ENCODE measurements around the gene PPM1B.
"Not testable (repeated sequence)": the region's sequence is repeated elsewhere in the genome, so short reads cannot be mapped to it uniquely, and the experiment has no call there.

Gene PPM1B

DNA sequence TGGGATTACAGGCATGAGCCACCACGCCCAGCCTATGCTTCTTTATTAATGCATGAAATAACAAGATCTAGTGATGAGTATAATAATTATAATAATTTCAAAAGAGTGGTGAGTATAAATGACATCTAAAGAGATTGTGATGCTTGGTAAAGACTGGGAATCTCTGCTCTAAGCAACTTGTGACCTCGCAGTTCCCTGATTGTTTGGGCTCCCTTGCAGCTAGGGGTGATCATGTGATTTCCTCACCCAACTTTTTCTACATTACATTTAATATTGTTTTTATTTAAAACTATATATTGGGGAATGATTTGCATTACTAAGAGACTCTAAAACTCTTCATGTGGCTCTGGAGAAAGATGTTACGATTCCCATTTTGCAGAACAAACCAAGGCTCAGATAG, 4.1 kb upstream of the PPM1B start:
- DNase-seq: no peak

- DNase-seq: no peak
Observed at GRCh38 chr2:44166096-44166495, 2.6 kb upstream of the PPM1B start.

- DNase-seq: no peak
Observed at GRCh38 chr2:44167311-44167907, 1.3 kb upstream of the PPM1B start.

DNA sequence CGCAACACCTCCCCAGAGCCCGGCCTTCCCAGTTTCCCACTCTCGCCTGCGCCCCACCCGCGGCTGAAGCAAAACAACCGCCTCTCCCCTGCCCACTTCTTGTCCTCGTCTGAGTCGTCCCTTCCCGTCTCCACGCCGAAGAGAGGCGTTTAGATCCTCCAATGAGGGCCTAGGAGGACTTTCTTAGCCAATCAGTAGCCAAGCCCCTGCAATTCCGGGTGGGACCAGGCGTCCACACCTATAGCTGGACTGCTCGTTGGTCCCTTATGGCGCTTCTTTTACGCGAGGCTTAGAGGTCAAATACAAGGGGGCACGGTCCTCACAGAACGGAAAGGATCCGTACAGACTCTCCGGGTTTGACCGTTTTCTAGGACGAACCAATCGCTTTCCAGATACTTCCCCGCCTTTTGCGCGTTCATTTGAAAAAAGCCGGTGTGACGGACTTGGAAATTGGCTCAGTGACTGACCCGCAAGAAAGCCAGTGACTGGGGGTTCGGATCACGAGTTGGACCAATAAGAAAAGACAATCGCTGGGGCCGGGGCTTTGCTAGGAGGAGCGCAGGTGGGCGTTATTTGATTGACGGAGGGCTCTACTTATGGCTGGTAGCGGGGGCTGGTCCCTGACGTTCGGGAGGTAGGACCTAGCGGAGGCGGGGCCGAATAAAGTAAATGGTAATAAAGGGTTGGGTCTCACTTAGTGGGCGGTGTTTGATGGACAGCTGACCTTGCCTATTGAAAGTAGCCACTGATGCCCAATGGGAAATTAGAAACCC, 581 bp upstream of the PPM1B start:
- DNase-seq: peak; percentile 100

GRCh38 chr2:44169155-44169898, 652 bp downstream of the PPM1B start:
- DNase-seq: peak; percentile 82

DNA sequence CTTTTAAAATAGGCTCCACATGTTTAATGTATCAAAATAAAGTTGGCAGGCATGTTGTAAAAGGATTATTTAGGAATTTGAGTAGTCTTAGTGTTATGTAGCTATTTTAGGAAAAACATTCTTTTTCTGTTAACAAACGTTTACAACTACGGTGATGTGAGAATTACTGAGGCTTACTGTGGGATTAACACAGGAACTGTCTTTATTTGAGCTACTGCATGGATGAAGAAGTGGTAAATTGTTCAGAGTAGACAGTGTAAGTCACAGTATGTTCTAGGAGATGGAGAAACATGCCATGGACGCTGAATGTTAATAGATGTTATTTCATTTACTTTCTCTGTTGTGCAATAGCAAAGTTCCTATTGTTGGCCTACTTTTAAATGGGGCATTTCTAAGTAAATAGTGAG, 1.6 kb downstream of the PPM1B start:
- peak; percentile 52 for DNase-seq

- DNase-seq: peak; percentile 41
Observed at GRCh38 chr2:44171018-44171417, 2.3 kb downstream of the PPM1B start.

- DNase-seq: not testable (repeated sequence)
Observed at GRCh38 chr2:44171442-44171841, 2.8 kb downstream of the PPM1B start.

- no peak for DNase-seq
Observed at GRCh38 chr2:44172576-44172975, 3.9 kb downstream of the PPM1B start.

GRCh38 chr2:44178950-44179349, 10.3 kb downstream of the PPM1B start:
- no peak for DNase-seq

GRCh38 chr2:44181648-44182047, 13.0 kb downstream of the PPM1B start:
- DNase-seq: no peak

GRCh38 chr2:44184106-44184505, 15.4 kb downstream of the PPM1B start:
- no peak for DNase-seq

DNA sequence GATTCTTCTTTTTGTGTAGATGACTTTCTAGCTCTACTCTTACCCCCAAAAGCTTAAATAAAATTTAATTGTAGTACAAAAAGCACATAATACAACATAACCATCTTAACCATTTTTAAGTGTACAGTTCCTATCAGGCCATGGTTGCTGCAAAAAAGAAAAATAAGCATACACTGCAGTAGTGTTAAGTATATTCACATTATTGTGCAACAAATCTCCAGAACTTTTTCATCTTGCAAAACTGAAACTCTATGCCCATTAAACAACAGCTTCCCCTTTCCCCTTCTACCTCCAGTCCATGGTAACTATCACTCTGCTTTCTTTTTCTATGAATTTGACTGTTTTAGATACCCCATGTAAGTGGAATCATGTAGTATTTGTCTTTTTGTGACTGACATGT, 18.1 kb downstream of the PPM1B start:
- DNase-seq: no peak

DNA sequence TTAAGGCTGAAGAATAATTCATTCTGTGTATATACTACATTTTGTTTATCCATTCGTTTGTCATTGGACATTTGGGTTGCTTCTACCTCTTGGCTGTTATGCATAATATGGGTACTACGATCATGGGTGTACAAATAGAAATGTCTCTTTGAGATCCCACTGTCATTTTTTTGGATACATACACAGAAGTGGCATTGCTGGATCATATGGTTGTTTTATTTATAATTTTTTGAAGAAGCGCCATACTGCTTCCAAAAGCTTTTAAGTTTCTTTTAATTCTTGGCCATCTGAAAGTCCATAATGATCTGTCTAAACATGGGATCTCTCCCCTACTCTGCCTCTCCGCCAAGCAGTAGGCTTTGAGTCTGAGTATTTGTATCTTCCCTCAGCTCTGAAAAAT, 18.6 kb downstream of the PPM1B start:
- DNase-seq: no peak

GRCh38 chr2:44188696-44189095, 20.0 kb downstream of the PPM1B start:
- DNase-seq: no peak

- DNase-seq: no peak
Observed at GRCh38 chr2:44189104-44189503, 20.4 kb downstream of the PPM1B start.

DNA sequence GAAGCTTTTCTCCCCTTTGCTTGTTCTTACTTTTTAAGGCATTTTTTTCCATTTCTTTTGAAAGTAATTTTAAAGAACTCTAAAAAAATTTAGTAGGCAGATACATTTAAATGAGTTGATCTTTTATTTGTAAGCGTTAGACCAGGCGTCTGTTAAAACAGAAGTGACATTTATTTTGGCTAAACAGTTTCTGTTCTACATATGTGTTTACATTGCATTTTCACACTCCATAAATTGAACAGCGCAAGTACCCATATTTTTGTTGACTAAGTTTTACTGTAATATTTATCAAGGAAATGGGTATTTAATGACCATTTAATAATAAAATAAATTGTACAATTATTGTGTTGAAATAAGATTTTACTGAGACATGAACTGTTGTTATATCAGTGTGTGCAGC, 21.9 kb downstream of the PPM1B start:
- DNase-seq: no peak

GRCh38 chr2:44191739-44192138, 23.1 kb downstream of the PPM1B start:
- no peak for DNase-seq

GRCh38 chr2:44192646-44193045, 24.0 kb downstream of the PPM1B start:
- DNase-seq: no peak

GRCh38 chr2:44195714-44196113, 27.0 kb downstream of the PPM1B start:
- DNase-seq: no peak

DNA sequence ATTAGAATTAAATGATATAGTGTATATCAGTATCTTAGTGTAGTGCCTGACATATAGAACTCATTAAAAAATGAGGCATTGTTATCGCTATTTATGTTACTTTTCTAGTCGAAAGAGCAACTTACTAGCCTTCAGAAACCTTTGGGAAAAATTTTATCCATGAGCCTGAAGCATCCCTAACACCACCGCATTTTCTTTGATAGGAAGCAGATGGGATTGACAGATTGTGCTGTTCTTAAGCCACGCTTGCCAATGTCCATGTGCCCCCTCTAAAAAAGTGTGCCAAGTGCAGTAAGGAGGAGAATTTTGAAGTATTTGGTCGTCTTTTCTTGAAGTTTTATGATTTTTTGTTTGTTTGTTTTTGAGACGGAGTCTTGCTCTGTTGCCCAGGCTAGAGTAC, 29.1 kb downstream of the PPM1B start:
- no peak for DNase-seq

DNA sequence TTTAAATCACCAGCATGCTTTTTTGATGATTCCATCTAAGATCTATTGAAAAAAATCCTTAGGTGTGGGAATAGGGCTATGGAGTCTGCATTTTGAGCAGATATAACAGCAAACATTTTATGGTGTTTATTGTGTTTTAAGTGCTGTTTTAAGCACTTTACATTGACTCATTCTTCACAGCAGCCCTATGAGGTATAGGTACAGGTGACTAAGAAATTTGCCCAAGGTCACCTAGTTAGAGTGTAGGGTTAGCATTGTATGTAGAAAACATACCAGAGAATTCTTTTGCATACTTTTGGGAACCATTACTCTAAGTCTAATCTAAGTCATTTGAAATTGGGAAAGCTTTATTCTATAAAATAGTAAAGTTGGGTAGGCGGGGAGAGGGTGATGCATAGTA, 31.3 kb downstream of the PPM1B start:
- DNase-seq: no peak

- peak; percentile 5 for DNase-seq
Observed at GRCh38 chr2:44200759-44201158, 32.1 kb downstream of the PPM1B start.

DNA sequence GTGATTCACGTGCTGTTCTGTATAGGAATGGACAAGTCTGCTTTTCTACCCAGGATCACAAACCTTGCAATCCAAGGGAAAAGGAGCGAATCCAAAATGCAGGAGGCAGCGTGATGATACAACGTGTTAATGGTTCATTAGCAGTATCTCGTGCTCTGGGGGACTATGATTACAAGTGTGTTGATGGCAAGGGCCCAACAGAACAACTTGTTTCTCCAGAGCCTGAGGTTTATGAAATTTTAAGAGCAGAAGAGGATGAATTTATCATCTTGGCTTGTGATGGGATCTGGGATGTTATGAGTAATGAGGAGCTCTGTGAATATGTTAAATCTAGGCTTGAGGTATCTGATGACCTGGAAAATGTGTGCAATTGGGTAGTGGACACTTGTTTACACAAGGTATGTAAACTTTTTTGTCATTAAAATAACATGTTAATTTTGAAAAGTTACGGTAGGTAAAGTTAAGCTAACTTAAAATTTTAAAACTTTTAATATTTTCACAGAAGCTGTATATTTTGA, 33.0 kb downstream of the PPM1B start:
- no peak for DNase-seq

All from eye (tissue), 1 donor.